HPDE6-E6E7 (cell line): Measurements from ENCODE around the gene IQCE.
"Not testable (repeated sequence)": the region's sequence is repeated elsewhere in the genome, so short reads cannot be mapped to it uniquely, and the experiment has no call there.

Experiments
- DNase-seq: peaks from one replicate; pipeline ENCODE4 v3.0.0; 2011; ENCODE audit warnings: missing footprints; ENCODE audit errors: extremely low spot score

Gene IQCE

DNA sequence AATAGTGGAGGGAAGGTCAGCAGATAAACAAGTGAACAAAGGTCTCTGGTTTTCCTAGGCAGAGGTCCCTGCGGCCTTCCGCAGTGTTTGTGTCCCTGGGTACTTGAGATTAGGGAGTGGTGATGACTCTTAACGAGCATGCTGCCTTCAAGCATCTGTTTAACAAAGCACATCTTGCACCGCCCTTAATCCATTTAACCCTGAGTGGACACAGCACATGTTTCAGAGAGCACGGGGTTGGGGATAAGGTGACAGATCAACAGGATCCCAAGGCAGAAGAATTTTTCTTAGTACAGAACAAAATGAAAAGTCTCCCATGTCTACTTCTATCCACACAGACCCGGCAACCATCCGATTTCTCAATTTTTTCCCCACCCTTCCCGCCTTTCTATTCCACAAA lies 25.2 kb upstream of the IQCE start:
- not testable (repeated sequence) for DNase-seq

DNA sequence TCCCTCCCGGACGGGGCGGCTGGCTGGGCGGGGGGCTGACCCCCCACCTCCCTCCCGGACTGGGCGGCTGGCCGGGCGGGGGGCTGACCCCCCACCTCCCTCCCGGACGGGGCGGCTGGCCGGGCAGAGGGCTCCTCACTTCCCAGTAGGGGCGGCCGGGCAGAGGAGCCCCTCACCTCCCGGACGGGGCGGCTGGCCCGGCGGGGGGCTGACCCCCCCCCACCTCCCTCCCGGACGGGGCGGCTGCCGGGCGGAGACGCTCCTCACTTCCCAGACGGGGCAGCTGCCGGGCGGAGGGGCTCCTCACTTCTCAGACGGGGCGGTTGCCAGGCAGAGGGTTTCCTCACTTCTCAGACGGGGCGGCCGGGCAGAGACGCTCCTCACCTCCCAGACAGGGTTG lies 24.6 kb upstream of the IQCE start:
- not testable (repeated sequence) for DNase-seq

GRCh38 chr7:2535872-2536627 lies 22.7 kb upstream of the IQCE start:
- DNase-seq = not testable (repeated sequence)

DNA sequence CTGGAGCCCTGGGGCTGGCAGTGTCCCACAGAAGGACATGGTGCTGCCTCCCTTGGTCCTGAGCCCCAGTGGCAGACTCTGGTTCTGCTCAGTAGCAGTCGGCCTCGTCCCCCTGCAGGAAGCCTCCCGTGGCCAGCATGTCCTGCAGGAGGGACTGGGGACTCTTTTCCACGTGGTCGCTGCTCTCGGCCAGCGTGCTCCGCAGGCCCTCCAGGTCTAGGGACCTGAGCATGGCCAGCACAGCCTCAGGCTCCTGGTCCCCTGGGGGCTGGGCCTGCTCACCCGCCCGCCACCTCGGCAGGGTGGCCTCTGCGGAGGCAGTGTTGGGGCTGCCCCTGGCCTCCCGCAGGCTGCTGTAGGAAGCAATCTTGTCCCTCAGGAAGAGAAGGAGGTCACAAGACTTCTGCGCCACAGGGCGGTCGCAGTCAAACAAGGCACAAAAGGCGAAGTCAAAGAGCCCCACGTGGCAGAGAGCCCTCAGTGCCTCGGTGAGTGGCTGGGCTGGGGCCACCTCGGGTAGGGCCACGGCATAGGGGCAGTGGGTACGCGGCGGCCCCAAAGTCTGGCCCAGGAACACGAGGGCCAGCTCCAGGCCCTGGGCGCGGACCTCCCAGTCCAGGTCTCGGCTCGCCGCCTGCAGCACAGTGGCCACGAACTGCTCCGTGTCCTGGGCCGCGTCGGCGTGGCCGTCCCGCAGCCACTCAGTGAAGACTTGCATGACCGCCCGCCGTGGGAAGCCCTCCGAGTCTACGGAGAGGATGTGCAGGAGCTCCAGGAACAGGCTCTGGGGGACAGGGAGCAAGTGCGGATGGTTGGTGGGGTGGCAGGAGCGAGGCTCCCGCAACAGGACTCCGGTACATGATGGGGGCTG lies 20.6 kb upstream of the IQCE start:
- DNase-seq = no peak

DNA sequence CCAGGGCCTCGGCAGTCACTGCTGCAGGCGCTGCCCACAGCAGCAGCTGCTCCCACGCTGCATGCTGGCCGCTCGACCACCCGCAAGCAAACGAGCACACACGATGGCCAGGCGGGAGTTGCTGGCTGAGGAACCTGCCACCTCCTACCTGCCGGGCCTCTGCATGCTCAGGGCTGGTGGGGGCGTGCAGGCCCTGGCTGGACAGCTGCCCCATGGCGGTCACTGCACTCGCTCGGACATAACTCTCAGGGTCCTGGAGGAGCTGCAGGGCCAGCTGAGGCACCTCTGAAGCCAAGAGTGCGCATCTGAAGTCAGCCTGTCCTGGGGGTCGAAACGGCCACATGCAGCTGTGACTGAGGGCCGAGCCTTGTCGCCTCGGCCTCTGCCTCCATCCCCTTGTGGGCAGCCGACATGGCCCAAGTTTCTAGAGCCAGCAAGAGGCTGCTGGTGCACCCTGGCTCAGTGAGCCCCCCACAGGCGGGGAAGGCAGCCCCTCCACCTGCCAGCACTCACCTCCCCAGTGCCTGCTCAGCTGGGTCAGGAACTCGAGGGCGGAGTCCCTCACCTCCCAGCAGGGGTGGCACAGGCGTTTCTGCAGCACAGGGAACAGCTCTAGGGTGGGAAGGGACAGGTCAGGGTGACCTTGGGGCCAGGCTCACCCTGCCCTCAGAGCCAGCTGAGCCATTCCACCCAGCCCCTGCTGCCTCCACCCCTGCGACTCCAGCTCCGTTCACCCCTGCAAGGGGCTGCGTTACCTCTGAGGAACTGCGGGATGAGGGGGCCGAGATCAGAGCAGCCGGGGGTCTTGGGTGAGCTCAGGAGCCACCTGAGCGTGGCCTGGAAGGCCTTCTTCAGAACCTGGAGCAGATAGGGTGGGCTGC lies 19.5 kb upstream of the IQCE start:
- DNase-seq = no peak

DNA sequence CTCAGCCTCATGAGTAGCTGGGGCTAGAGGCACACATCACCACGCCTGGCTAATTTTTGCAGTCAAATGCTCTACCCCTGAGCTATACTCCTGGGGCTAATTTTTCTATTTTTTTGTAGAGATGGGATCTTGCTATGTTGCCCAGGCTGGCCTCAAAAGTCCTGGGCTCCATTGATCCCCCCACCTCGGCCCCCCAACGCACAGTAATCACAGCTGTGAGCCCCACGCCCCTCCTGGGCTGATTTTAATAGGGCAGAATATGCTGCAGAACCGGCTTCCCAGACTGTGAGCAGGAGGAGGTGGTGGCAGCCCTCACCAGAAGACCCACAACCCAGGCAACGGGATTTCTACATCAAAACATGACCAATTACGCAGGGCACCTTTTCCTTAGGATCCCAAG lies 18.6 kb upstream of the IQCE start:
- DNase-seq = no peak

DNA sequence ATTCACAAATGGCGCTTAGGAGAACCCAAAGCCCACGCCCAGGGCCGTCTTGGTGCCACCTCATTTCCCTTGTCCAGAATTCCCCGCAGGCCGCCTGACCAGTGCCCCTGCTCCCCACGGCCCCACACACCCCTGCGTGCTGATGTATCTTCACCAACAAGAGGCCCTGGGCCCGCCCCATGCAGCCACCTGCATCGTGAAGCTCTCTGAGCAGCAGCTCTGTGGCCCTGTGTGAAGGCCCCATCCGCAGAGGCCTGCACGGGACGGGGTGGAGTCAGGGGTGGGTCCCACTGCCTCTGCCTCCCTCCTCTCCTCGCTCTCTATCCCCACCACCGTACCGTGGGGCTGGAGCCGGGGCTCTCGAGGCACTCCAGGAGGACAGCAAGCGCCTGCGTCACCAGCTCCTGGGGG lies 18.1 kb upstream of the IQCE start:
- DNase-seq = no peak

DNA sequence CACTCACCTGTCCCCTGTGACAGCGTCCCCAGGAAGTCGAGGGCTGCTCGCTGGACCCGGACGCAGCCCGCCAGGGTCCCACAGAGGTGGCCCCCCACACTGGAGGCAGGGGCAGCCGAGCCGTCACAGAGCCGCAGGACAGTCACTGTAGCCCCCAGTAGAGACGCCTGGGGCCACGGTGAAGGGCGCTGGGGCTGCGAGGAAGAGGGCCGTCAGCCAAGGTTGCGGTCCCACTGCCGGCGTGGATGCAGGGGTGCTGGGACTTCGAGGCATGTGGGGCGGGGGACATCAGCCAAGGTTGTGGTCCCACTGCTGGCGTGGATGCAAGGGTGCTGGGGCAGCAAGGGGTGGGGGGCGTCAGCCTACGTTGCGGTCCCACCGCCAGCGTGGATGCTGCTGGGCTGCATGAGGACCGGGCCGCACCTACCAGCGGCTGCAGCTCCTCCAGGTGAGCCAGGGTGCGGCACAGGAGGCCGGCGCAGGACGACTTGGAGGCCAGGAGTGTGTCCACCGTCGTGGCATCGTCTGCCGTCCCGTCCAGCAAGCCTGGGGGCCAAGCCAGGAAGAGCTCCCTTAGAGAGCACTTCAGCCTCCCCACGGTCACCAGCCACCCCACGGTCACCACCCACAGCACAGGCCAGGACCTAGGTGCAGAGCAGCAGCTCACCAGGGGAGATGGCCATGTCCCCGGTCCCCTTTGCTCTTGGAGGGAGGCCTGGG lies 17.3 kb upstream of the IQCE start:
- DNase-seq = no peak

GRCh38 chr7:2542011-2542915 lies 16.5 kb upstream of the IQCE start:
- no peak for DNase-seq

DNA sequence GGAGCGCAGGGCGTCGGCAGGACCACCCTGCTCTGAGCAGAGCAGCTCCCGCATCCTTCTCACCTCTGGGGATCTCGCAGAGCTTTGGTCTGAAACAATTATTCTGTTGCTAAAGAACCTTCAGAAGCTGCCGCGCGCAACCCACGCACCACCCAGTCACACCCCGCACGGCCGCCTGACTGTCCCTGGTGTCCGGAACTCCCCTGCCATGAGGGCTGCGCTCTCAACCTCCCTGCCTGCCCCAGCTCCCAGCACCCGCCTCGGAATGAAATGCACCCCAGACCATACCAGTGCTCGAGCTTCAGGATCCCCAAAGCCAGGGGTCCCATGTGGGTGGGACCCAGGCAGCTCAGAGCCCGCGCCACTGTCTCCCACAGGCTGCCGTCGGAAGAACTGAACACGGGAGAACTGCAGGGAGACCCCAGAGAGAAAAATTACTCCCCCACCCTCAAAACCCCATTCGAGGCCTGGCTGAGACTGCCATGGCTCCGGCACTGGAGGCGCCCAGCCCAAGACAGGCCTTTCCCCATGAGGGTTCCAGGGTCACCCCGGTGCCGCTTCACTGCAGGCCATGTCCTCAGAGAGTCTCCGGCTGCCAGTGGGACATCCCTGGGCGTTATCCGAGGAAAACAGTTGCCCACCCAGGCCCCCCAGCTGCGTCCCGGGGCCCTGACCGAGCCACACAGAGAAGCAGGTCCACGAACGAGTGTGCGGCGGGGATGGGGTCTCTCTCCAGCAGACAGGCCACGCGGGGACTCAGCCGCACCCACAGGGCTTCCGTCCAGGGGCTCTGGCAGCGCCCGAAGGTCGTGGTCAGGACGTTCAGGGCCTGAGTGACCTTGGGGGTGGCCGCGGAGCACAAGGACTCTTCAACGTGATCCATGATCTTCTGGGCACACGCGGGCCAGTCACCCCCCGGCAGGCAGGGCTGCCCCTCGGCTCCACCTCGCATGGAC lies 15.6 kb upstream of the IQCE start:
- no peak for DNase-seq

DNA sequence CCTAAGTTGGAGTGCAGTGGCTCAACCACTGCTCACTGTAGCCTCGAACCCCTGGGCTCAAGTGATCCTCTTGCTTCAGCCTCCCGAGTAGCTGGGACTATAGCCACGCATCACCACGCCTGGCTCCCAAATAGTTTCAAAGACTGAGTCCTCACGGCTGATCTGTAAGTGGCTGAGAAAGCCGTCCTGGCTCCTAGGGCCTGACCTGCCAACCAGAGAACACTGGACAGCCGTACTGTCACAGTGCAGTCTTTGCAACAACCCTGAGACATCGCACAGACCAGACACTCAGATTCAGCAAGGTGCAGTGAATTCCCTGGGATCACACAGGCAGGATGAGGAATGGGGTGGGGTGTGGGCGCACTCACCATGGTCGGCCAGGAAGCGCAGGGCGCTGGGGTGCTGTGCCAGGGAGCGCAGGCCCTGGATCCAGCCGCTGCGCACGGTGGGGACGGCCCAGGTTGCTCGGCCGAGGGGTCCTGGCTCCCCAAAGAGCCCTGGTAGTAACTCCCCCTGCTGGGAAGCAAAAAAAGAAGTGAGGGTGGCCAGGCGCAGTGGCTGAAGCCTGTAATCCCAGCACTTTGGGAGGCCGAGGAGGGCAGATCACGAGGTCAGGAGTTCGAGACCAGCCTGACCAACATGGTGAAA lies 14.1 kb upstream of the IQCE start:
- no peak for DNase-seq

DNA sequence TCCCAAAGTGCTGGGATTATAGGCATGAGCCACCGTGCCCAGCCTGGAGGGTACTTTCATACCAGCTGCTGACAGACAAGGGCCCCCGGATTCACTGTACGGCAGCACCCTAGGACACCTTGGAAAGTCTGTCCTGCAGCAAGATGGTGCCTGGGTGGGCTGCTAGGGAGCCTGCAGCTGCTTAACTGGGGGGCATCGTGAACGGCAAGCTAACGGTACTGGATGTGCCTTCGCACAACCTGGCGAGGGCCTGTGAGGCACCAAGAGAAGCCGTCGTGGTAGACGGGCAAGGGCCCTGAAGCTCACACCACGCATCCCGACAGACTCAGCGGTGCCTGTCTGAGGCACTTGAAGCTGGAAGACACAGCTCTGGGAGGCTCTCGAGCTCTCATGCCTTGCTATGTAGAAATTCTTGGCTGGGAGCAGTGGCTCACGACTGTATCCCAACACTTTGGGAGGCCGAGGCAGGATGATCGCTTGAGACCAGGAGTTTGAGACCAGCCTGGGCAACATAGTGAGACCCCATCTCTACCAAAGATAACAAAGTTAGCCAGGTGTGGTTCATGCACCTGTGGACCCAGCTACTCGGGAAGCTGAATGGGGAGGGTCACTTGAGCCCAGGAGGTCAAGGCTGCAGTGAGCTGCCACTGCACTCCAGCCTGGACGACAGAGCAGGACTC lies 12.9 kb upstream of the IQCE start:
- DNase-seq = no peak

DNA sequence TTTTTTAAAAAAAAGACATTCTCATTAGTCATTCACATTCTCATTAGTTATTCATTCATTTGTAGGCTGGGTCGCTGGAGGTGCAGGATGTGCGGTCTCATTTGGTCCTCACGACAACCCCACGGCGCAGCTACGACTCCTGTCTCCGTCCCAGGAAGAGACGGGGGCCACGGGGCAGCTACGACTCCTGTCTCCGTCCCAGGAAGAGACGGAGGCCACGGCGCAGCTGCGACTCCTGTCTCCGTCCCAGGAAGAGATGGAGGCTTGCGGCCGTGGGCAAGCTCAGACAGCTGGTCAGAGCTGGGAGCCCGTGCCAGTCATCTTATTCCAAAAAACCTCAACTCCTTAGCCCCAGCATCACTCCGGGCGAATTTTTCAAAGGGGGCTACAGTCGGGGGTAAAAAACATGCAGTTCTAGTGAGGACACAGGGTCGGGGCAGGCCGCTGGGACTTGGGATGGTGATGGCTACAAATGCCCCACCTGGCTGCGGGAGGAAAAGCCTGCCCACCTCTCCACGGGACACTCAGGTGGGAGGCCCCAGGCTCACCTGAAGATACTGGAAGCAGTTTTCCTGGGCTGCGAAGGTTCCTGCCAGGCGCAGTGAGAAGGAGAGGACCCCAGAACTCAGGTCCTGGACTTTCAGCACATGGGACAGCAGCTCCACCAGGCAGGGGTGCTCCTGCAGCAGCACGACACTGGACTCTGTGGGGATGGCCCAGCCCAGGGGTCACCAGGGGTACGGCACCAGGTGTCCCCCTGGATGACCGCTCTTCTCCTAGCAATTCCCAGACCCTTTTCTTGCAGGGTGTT lies 11.8 kb upstream of the IQCE start:
- DNase-seq = no peak

DNA sequence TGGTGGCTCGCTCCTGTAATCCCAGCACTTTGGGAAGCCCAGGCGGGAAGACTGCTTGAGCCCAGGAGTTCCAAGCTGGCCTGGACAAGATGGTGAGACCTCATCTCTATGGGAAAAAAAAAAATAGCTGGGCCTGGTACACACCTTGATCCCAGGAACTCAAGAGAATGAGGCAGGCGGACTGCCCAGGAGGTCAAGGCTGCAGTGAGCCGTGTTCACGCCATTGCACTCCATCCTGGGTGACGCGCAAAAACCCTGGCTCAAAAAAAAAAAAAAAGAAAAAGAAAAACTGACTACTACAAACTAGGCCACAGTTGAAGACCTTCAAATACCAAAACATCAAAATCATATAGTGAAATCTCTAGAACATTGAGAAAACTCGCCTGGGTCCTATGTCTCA lies 7.4 kb upstream of the IQCE start:
- DNase-seq = no peak

DNA sequence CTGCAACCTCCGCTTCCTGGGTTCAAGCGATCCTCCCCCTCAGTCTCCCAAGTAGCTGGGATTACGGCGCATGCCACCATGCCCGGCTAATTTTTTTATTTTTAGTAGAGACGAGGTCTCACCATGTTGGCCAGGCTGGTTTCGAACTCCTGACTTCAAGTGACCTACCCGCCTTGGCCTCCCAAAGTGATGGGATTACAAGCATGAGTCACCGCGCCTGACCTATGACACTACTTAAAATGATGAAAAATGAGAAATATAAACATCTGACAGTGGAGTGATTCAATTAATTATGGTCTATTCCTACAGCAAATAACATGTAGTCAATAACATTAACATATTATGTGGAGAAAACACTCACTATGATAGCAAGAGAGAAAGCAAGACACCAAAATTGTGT lies 5.7 kb upstream of the IQCE start:
- no peak for DNase-seq

GRCh38 chr7:2553831-2554581 lies 4.8 kb upstream of the IQCE start:
- peak; percentile 52 for DNase-seq
